ENCODE measurements around the gene BRAT1. TPM values are rescaled to one million over a fixed set of nuclear protein-coding genes. Genes with fewer than 3 reads are reported as not detected.

The BRAT1 gene
- polyA plus RNA-seq, 1 donor from 2014 or later: 60.3 TPM

DNA sequence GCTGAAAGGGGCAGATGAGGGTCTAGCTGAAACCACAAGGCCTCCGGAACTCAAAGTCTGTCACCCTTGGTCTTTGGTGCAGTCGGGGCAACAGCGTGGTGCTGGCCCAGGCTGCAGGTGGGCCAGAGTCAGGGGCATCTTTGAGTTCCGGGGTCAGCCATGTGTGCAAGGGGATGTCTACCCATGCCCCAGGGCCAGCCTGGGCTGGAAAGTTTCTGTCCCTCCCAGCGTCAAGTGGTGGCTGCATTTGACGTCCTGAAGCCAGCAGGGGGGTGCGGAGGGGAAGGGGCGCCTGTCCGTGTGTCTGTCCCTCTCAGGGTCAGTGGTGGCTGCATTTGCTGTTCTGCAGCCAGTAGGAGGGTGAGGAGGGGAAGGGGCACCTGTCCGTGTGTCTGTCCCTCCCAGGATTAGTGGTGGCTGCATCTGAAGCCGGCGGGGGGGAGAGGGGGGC, 638 bp downstream of the BRAT1 start:
- no peak overlapping the region for H2AFZ ChIP-seq (ENCODE audit: low read depth, low read length)
- no peaks in the 10 kb centered on the region for H3K9me2 ChIP-seq (ENCODE audit: insufficient read depth, low read length)
- H3K9ac ChIP-seq (ENCODE audit: low read length): peak overlapping the region; percentile 98
- no peaks in the 10 kb centered on the region for H3K9me3 ChIP-seq (ENCODE audit: low read length)
- H3K79me2 ChIP-seq (replicated peaks; ENCODE audit: insufficient read depth, low read length): peaks cover 6% of the 10 kb centered on the region
- no peaks in the 10 kb centered on the region for H3F3A ChIP-seq (ENCODE audit: insufficient read depth, low read length, poor library complexity, severe bottlenecking)
- peak overlapping the region; percentile 80 for H3K4me2 ChIP-seq (ENCODE audit: low read length)
- H4K20me1 ChIP-seq (ENCODE audit: insufficient read depth): no peaks in the 10 kb centered on the region
- peak overlapping the region; percentile 93 for H3K4me3 ChIP-seq (ENCODE audit: low read length)
- no peak for TF ChIP-seq EZH2 (IDR thresholded peaks at IDR 0.05; ENCODE audit: borderline replicate concordance, insufficient read depth, low read length, poor library complexity, severe bottlenecking)
- no peak for TF ChIP-seq SMC3 (conservative IDR thresholded peaks at IDR 0.05; ENCODE audit: poor library complexity)
- no peak for TF ChIP-seq POLR2AphosphoS5 (IDR thresholded peaks at IDR 0.05)
- TF ChIP-seq, protein P1, sequence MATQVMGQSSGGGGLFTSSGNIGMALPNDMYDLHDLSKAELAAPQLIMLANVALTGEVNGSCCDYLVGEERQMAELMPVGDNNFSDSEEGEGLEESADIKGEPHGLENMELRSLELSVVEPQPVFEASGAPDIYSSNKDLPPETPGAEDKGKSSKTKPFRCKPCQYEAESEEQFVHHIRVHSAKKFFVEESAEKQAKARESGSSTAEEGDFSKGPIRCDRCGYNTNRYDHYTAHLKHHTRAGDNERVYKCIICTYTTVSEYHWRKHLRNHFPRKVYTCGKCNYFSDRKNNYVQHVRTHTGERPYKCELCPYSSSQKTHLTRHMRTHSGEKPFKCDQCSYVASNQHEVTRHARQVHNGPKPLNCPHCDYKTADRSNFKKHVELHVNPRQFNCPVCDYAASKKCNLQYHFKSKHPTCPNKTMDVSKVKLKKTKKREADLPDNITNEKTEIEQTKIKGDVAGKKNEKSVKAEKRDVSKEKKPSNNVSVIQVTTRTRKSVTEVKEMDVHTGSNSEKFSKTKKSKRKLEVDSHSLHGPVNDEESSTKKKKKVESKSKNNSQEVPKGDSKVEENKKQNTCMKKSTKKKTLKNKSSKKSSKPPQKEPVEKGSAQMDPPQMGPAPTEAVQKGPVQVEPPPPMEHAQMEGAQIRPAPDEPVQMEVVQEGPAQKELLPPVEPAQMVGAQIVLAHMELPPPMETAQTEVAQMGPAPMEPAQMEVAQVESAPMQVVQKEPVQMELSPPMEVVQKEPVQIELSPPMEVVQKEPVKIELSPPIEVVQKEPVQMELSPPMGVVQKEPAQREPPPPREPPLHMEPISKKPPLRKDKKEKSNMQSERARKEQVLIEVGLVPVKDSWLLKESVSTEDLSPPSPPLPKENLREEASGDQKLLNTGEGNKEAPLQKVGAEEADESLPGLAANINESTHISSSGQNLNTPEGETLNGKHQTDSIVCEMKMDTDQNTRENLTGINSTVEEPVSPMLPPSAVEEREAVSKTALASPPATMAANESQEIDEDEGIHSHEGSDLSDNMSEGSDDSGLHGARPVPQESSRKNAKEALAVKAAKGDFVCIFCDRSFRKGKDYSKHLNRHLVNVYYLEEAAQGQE (IDR thresholded peaks at IDR 0.05; ENCODE audit: borderline replicate concordance): no peak
- TF ChIP-seq TAF1 (IDR thresholded peaks at IDR 0.05; ENCODE audit: low read depth): no peak
- no peak for TF ChIP-seq MXI1 (conservative IDR thresholded peaks at IDR 0.05; ENCODE audit: poor library complexity, severe bottlenecking)
- TF ChIP-seq, protein P2, sequence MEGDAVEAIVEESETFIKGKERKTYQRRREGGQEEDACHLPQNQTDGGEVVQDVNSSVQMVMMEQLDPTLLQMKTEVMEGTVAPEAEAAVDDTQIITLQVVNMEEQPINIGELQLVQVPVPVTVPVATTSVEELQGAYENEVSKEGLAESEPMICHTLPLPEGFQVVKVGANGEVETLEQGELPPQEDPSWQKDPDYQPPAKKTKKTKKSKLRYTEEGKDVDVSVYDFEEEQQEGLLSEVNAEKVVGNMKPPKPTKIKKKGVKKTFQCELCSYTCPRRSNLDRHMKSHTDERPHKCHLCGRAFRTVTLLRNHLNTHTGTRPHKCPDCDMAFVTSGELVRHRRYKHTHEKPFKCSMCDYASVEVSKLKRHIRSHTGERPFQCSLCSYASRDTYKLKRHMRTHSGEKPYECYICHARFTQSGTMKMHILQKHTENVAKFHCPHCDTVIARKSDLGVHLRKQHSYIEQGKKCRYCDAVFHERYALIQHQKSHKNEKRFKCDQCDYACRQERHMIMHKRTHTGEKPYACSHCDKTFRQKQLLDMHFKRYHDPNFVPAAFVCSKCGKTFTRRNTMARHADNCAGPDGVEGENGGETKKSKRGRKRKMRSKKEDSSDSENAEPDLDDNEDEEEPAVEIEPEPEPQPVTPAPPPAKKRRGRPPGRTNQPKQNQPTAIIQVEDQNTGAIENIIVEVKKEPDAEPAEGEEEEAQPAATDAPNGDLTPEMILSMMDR (IDR thresholded peaks at IDR 0.05; ENCODE audit: poor library complexity, severe bottlenecking): no peak
- TF ChIP-seq RAD21 (conservative IDR thresholded peaks at IDR 0.05): no peak
- TF ChIP-seq EP300 (conservative IDR thresholded peaks at IDR 0.05; ENCODE audit: poor library complexity, severe bottlenecking): no peak
- no peaks in the 10 kb centered on the region for H3K27me3 ChIP-seq (ENCODE audit: insufficient read depth, low read depth, low read length)
- no peak overlapping the region for H3K27ac ChIP-seq (ENCODE audit: low read length)
- H3K36me3 ChIP-seq (ENCODE audit: insufficient read depth, low read length): no peaks in the 10 kb centered on the region

DNA sequence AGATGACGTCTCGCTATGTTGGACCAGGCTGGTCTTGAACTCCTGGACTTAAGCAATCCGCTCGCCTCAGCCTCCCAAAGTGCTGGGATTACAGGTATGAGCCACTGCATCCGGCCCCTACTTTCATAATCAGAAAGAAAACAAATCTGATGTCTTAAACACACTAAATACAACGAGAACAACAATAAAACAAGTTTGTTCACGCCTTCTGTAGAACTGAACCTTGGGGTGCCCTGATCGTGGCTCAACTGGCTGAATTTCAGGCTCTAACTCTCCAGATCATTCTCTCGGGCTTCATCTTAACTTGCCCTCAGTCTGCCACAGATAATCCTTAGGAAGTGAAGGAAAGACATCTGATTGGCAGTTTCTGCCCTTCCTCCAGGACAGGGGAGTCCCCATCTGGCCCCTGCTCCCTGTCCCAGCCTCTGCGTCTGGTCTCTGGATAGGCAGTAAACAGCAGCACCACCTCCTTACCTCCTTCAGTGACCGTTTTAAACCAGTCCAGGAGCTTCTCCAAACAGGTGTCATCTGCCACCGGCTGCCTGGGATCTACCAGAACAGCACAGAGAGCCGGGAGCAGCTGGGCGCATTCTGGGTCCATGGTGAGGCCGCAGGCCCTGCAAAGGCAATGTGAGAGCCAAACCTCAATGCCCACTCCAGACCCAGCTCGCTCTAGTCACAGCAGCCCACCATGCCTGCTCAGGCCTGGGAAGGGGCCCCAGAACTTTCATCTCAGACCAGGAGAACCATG, 1.3 kb downstream of the BRAT1 start:
- Histone ChIP-seq H3K36me3 (ENCODE audit: insufficient read depth, low read length) (no peaks in the 10 kb centered on the region), H3K27ac (ENCODE audit: low read length) (no peak overlapping the region), H3K9ac (ENCODE audit: low read length) (peak overlapping the region; percentile 98), H3K4me2 (ENCODE audit: low read length) (peak overlapping the region; percentile 80), H3K27me3 (ENCODE audit: insufficient read depth, low read depth, low read length) (no peaks in the 10 kb centered on the region), H3F3A (ENCODE audit: insufficient read depth, low read length, poor library complexity, severe bottlenecking) (no peaks in the 10 kb centered on the region), H3K79me2 (replicated peaks; ENCODE audit: insufficient read depth, low read length) (no peaks in the 10 kb centered on the region), H3K9me2 (ENCODE audit: insufficient read depth, low read length) (no peaks in the 10 kb centered on the region), H4K20me1 (ENCODE audit: insufficient read depth) (no peaks in the 10 kb centered on the region), H2AFZ (ENCODE audit: low read depth, low read length) (no peak overlapping the region), H3K9me3 (ENCODE audit: low read length) (no peaks in the 10 kb centered on the region), H3K4me3 (ENCODE audit: low read length) (peak overlapping the region; percentile 93)
- TF ChIP-seq MXI1 (conservative IDR thresholded peaks at IDR 0.05; ENCODE audit: poor library complexity, severe bottlenecking) (no peak), EZH2 (IDR thresholded peaks at IDR 0.05; ENCODE audit: borderline replicate concordance, insufficient read depth, low read length, poor library complexity, severe bottlenecking) (no peak), SMC3 (conservative IDR thresholded peaks at IDR 0.05; ENCODE audit: poor library complexity) (no peak), RAD21 (conservative IDR thresholded peaks at IDR 0.05) (no peak), POLR2AphosphoS5 (IDR thresholded peaks at IDR 0.05) (no peak), EP300 (conservative IDR thresholded peaks at IDR 0.05; ENCODE audit: poor library complexity, severe bottlenecking) (no peak), TAF1 (IDR thresholded peaks at IDR 0.05; ENCODE audit: low read depth) (no peak)
- TF ChIP-seq, protein P2 (IDR thresholded peaks at IDR 0.05; ENCODE audit: poor library complexity, severe bottlenecking): no peak
- TF ChIP-seq, protein P1 (IDR thresholded peaks at IDR 0.05; ENCODE audit: borderline replicate concordance): no peak
